GDM1 (cell line): ENCODE results near the gene GSTA4.
"Not testable (repeated sequence)": the region's sequence is repeated elsewhere in the genome, so short reads cannot be mapped to it uniquely, and the experiment has no call there.

Experiments
- DNase-seq: peaks from one replicate; lab custom pipeline; 2025; lab: John Stamatoyannopoulos, UW

The GSTA4 gene

DNA sequence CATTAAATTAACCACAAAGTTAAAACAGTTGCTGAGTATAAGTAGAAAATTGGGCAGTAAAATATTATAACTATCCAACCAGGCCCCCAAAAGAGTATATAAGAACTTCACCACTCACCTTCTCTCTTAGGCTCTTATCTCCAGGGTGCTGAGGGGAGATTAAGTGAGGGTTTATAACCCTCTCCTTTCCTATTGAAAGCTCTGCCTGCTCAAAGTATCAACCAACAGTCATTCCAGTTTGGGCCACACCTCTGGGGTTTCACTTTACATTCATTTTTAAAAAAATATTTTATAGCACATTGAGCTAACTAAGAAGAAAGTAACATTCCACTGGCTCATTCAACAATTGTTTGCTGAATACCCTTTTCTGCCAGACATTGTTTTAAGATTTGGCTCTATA lies 22.1 kb downstream of the GSTA4 start:
- no peak for DNase-seq

DNA sequence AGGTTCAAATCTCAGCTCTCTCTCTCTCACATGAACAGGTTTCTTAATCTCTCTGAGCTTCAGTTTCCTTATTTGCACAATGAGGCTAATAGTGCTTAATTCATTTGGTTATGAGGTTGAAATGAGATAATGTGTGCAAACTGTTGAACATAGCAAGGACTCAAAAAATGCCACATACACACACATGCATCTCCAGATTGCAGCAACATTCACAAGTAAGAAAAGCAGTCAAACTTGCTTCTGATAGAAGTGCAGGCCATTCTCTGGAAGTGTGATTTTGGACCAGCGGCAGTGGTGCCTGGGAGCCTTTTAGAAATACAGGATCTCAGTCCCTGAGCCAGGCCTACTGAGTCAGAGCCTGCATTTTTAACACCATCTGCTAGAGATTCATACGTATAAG lies 25.7 kb downstream of the GSTA4 start:
- no peak for DNase-seq

DNA sequence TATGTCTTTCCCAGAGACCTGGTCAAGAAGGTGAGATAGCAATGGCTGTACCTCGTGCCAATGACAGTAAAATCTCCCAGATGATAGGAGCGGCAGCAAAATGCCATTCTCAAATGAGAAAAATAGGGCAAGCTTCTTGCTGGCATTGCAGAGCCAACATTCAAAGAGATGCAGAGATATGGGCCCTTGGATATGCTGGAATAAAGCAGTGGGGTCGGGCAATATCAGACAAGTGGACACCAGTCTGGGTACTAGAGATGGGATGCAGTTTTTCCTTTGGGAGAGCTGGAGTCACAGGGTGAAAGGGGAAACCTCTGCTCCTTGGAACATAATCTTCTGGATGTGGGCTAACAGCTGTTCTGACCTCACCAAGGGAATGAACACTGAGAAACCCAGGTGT lies 29.0 kb downstream of the GSTA4 start:
- DNase-seq = no peak

DNA sequence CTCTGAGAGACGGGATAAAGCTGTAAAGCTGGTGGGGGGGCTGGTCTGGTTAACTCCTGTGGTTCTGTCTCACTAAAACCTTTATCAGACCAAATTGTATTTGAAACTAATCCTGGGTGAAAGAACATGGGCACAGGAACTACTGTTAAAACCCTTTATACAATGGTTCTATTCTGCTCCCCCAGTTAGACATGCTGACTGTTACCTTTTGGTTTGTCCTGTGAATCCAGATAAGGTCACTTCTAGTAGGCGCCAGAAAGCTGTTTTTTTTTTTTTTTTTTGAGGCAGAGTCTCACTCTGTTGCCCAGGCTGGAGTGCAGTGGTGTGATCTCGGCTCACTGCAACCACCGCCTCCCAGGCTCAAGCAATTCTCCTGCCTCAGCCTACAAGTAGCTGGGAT lies 29.7 kb downstream of the GSTA4 start:
- DNase-seq = no peak

DNA sequence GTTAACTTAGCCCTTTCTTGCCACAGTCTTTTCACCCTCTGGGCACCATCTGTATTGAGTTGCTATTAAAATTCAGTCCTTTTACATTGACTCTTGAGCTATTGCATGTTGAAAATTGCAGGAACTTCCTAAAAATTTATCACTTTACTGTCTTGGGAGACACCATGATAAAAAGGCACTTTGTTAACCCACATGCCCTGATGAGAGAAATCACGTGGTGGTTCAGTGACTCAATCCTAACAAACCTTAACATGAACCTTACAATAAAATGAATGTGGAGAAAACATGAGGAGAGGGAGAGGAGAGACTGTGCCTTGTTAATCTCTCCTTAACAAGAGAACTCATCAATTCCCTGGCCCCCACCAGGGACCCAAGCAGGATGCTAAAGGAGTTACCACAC lies 30.8 kb downstream of the GSTA4 start:
- DNase-seq = no peak

DNA sequence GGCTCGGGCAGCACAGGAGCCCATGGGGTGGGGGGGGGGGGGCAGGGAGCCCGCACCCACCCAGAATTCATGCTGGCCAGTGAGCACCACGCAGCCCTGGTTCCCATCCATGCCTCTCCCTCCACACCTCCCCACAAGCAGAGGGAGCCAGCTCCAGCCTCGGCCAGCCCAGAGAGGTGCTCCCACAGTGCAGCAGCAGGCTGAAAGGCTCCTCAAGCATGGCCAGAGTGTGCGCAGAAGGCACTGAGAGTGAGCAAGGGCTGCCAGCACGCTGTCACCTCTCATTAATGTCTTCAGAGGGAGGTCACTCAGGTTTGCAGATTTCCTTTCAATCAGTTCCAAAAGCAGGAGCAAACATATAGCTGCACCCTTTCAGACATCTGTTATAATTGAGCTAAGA lies 32.4 kb downstream of the GSTA4 start:
- DNase-seq = no peak

DNA sequence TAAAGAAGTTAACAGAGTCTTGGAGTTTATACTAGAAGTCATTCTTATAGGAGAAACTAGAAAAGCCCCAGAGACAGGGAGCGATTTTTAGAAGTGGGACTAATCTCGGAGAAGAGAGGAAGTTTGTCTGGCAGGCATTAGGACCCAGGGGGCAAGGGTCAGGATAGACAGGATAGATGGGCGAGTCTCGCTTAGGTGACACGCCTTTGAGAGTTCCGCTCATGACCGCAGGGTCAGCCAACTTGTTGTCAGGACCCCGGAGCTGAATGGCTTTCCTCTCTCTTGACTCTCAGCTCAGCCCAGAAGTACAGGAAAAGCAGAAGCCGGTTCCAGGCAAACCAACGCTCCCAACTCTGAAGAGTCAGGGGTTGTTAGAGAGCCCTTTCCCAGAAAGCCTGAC lies 34.1 kb downstream of the GSTA4 start:
- not testable (repeated sequence) for DNase-seq

DNA sequence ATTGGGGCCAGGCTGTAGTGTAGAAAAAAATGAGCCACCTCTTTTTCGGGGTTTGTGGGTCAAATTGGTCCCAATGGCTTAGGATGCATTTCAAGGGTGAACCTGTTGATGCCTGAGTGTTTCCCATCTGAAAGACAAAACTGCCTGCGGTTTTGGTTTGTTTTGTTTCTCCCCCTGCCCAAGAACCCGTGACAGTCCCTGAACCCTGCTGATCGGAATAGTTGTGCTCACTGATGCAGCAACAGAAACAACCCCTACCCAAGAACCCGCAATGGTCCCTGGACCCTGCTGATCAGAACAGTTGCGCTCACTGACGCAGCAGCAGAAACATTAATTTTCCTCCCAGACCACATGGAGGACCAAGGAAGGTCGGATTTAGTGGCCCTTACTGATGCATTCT lies 34.9 kb downstream of the GSTA4 start:
- DNase-seq = not testable (repeated sequence)

DNA sequence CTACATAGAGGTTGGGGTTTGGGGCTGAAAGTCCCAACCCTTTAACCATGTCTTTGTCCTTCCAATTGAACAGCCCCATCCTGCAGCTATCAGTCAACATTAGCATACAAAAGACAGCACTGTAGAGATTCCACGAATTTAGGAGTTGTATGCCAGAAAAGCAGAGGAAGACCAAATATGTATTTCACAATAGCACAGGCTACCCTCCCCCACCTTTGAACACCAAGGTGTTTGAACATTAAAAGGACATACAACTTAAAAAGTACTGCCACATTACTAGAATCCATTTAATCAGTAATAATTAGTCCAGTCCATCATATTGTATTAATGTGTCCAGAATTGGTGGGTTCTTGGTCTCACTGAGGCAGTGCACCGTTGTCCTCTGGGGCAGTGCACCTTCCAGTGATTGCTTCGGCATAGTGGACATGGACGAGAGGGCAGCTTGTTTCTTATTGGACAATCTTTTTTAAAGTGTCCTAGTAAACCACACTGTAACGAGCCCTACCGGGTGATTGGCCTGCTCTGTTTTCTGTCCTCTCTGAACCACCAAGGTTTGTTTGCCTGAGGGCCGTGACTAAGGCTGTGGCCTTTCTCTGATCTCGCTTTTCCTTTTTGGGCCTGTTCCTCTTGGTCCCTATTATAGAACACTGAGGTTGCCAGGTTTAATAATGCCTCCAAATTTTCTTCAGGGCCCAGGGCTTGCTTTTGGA lies 36.4 kb downstream of the GSTA4 start:
- DNase-seq = no peak

DNA sequence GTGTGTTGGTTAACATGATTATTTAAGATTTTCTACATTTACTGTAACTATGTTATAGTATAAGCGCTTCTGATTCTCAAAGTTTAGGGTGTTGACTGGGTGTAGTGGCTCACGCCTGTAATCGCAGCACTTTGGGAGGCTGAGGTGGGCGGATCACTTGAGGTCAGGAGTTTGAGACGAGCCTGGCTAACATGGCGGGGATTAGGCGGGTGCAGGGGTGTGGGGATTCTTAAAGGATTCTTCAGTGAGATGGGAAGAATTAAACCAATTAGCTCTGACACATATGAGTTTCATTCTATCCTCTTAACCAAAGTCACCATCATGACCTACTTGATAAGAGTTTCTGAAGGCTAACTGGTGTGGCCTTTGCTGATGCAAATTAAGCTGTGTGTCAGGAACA lies 39.2 kb downstream of the GSTA4 start:
- no peak for DNase-seq

DNA sequence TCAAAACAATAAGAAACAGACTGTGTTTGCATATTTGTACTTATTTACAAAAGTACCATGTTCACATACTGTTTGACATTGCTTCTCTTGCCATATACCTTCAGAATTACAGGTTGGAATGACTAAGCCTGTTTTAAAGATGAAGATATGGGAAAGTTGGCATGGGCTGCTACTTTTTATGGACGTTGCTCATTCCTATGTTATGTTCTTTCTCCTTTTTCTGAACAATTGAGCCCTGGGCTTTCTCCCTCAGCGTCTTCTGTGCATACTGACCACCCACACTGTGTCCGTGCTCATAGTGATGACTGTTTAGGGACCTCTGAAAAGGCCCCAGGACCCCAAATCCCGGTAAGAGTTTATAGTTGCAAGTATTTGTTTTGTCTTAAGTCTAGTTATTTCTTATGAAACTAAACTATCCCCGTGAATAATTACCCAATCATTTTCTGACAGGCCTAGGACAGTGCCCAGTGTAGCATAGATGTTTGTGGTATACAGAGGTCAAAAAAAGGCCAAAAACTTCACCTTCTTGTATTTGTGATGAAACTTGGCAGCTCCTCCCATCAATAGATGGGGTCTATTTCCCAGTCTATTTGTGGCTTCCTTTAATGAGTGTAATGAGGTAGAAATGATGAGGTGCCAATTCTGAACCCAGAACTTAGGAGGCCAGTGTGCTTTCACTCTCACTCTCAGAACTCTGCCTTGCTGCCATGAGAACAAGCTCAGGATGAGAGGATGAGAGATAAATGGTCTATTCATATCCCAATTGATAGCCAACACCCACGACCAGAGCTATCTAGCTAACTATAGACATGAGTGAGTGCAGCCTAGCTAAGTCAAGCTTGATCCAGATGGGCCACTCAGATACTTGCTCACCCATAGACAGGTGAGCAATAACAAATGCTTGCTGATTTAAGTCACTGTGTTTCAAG lies 40.9 kb downstream of the GSTA4 start:
- no peak for DNase-seq

DNA sequence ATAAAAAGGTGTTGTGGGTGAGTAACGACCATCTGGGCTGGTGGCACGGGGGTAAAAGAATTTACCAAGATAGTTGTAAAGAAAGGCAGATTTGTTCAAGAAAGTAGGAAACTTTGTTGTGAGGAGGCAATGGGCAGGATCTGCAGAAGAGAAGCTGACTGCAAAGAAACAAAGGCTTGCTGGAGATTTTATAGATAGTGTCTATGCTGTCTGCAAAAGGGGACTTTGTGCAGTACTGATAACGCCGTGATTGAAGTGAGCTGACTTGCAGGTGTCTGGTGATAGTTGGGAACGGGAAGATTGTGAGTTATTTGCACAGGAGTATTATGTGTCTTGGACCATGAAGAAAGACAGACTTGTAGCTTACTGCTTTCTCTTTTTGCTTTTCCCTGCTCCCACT lies 48.8 kb downstream of the GSTA4 start:
- DNase-seq = no peak

DNA sequence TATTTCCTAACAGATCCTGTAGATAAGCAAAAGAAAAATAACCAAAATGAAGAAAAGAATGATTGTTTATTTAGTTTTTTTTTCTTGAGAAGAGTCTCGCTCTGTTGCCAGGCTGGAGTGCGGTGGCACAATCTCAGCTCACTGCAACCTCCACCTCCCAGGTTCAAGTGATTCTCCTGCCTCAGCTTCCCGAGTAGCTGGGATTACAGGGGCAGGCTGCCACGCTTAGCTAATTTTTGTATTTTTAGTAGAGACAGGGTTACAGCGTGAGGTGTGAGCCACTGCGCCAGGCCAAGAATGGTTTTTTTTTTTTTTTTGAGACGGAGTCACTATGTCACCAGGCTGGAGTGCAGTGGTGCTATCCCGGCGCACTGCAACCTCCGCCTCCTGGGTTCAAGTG lies 52.3 kb downstream of the GSTA4 start:
- not testable (repeated sequence) for DNase-seq

DNA sequence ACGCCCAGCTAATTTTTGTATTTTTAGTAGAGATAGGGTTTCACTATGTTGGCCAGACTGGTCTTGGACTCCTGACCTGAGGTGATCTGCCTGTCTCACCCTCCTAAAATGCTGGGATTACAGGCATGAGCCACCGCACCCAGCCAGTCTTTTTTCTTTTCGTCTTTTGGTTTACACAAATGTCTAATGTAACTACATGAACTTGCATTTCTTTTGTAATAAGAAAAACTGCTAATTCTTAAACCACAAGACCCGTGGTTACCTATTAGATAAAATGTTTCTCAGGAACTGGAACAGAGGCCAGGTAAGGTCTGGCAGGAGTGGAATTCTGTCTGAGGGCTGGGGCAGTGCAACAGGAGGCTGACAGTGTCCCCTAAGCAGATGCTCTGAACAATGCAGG lies 52.9 kb downstream of the GSTA4 start:
- DNase-seq = no peak

DNA sequence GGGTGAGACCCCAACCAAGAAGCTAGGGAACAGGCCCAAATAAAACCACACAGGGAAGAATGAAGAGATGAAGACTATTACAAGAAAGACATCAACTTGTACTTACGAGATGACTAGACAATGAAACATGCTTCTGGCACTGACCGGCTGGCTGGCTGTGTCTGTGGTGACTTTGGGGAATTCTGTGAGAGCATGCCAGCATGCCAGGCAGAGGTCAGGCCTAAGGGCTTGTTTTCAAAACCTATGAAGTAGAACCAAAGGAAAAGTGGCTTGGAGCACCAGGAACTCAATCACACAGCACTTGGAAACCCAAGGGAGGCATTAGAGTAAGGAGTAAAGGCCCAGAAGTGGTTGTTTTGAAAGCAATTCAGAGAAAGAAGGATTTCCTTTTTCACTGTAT lies 57.2 kb downstream of the GSTA4 start:
- no peak for DNase-seq

DNA sequence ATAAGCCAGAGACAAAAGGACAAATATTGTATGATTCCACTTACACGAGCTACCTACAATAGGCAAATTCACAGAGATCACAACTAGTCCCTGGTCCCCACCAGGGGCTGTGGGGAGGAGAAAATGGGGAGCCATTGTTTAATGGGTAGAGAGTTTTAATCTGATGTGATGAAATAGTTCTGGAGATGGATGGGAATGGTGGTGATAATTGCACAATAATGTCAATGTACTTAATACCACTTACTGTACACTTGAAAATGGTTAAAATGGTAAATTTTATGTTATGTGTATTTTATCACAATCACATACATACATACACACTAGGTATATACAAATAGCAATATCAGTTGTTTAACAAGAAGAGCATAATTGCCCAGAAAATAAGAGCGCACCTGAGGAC lies 61.3 kb downstream of the GSTA4 start:
- no peak for DNase-seq

DNA sequence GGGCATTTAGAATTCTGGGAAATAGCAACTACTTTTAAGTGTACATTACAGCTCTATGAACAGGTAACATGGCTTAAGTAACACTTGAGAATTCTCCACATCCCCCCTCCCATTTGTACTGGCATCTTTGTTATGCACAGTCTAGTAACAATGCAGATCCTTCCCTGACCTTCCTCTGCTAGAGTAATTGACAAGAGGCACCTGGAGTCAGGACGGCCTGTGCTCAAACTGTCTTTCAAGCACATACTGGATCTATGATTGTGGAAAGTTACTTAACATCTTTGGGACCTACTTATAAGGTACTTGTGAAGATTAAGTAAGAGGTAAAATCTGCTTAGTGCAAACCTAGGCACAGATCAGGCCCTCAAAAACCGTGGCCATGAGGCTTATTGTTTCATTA lies 63.7 kb downstream of the GSTA4 start:
- DNase-seq = no peak

DNA sequence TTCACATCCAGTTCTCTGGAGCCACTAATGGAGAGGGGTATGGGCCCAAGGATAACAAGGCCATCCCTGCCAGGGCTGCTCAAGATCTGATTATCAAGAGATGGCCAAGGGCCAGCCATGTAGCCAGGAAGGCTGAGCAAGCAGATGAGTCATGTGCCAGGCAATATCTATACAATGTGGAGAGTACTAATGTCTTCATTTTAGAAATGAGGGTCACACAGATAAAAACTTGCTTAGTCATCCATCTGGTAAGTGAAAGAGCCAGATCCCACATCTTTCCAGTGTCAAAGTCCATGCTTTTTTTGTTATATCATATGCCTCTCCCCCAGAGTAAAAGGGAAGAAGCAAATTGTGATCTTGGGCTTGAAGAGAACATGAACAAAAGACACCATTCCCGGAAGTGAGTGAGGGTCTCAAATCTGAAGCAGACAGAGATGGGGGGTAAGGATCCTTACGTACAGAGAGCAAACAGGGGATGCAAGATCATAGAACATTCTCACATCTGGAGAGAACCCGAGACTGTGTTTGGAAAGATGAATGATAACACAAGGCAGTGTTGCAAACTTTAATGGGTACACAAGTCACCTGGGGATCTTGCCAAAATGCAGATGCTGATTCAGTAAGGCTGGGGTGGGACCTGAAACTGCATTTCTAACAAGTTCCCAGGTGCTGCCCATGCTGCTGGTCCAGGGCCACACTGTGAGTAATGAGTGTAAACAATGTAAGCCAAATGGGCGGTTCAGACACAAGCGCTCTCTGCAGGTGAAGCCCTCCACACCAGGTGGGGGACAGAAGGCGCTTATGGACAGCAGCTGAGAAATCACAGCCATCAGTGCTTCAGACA lies 65.5 kb downstream of the GSTA4 start:
- DNase-seq = no peak
